ENCODE measurements around the gene SOAT1.
"Not testable (repeated sequence)": the region's sequence is repeated elsewhere in the genome, so short reads cannot be mapped to it uniquely, and the experiment has no call there.

The SOAT1 gene

DNA sequence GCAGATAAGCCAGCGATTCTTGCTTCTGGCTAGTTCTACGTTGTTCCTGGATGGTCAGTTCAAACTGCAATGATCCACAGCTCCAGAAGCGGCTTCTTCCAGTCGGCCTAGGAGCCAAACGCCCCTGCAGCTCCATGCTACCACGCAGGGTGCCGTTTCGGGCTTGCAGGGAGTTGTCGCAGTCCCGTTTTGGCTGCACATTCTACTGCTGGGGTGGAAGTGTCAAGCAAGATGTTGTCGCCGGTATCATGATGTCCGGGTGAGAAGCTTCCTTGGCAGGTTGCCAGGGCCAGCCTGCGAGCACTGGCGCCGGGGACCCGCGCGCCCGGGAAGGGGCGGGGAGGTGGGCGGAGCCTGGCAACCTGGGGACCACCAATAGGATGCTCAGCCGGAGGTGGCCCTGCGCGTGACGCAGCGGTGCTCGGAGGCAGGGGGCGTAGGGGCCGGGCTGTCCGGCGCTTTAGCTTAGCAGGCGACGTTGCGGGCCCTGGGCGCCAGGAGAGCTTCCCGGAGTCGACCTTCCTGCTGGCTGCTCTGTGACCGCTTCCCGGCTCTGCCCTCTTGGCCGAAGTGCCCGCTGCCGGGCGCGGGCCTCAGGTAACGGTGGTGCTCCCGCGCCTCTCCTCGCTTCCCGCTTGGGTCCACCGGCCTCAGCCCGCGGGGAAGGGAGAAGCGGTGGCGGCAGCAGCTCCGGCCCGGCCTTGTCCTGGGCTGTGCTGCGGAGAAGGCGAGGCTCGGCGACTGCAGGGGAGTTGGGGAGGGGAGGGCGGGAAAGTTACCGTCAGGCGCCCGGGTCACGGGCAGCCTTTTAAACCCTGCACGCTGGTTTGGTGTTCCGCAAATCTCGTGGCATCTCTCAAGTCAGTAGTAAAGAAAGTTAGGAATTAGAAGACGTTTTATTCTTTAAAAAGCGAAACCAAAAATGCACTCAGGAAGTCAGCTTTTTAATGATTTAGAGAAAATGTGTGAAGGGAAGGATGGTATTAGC, at the start of gene SOAT1:
Gene SOAT1, plus strand, starts transcription at position 458 of the 988 bp plus-strand sequence. CDS start 8,888 bp downstream, outside the sequence.
- in situ Hi-C loops (cut with HindIII; ENCODE audit: low sequenced_read_pairs), result loop anchor here (5.0 kb wide), 1 partner anchor 66 kb away; the partner anchor contains the start of gene ABL2

DNA sequence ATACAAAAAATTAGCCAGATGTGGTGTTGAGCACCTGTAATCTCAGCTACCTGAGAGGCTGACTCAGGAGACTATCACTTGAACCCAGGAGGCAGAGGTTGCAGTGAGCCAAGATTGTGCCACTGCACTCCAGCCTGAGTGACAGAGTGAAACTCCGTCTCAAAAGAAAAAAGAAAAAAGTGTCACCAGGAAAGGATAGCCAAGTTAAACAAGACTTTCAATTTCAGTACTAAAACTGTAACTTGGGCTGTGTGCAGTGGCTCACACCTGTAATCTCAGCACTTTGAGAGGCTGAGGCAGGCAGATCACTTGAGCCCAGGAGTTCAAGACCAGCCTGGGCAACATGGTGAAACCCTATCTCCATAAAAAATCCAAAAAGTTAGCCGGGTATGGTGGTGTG, 48.2 kb upstream of the SOAT1 start:
- in situ Hi-C loops (cut with HindIII; ENCODE audit: low sequenced_read_pairs), result not testable (repeated sequence)

DNA sequence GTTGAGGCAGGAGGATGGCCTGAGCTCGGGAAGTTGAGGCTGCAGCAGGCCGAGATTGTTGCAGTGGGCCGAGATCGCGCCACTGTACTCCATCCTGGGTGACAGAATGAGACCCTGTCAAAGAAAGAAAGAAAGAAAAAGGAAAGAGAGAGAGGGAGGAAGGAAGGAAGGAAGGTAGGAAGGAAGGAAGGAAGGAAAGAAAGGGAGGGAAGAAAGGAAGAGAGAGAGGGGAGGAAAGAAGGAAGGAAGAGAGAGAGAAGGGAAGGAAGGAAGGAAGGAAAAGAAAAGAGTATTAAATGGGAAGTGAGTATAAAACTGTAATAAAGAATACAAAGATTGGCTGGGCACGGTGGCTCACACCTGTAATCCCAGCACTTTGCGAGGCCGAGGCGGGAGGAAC, 45.7 kb upstream of the SOAT1 start:
- in situ Hi-C loops (cut with HindIII; ENCODE audit: low sequenced_read_pairs), result no loop called here

DNA sequence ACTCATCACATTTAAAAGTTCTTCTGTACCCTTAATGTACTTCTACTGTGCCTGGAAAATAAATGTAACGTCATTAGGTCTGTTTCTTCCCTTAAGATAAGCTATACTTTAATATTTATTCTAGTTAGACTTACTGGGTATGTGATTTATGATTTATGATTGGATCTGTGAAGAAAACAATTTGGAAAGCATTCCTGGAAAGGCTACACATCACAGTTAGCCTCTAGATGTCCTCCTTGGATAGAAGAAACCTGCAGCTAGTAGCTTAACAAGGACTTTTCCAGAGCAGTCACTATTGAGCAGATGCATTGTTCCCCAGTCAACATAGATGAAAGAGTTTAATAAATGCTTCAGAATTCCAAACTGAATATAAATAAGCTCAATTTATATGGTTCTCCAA, 41.9 kb upstream of the SOAT1 start:
- in situ Hi-C loops (cut with HindIII; ENCODE audit: low sequenced_read_pairs), result no loop called here

DNA sequence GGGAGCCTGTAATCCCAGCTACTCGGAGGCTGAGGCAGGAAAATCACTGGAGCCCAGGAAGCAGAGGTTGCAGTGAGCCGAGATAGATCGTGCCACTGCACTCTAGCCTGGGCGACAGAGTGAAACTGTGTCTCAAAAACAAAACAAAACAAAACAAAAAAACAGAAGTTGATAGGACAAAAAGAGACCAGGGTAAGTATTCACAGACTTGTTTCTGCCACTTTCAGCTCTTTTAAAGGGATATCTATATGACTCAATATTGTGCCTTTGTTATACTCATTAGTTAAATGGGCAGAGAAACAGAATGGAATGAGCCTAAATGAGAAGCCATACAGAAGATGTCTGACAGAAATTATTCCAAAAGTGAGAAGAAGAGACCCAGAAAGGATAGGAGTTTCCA, 41.0 kb upstream of the SOAT1 start:
- in situ Hi-C loops (cut with HindIII; ENCODE audit: low sequenced_read_pairs), result no loop called here

DNA sequence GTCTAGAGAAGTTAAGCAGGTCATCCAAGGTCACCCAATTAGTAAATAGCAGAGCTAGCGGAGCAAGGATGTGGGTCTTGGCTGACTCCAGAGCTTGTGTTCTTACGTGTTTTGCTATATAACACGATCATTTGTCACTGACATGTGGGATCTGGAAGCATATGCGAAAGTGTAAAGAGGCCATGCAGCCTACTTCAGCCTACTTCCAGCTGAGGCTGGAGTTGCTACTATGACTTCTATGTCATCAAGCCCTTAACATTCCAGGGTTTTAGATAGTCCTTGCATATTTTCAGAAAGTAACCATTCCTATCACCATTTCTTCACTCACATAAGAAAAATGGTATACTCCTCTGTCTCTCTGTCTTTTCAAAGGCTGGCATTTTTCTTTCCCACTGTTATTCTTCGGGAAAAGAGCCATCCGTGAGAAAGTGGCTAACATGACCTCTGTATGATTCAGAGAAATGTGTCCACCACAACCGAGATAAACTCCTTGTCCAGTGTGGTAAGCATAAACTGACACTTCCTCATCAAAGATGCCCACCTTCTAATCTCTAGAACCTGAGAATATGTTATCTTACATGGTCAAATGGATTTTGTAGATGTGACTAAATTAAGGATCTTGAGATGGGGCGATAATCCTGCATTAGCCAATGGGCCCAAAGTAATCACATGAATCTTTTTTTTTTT, 40.2 kb upstream of the SOAT1 start:
- in situ Hi-C loops (cut with HindIII; ENCODE audit: low sequenced_read_pairs), result no loop called here

DNA sequence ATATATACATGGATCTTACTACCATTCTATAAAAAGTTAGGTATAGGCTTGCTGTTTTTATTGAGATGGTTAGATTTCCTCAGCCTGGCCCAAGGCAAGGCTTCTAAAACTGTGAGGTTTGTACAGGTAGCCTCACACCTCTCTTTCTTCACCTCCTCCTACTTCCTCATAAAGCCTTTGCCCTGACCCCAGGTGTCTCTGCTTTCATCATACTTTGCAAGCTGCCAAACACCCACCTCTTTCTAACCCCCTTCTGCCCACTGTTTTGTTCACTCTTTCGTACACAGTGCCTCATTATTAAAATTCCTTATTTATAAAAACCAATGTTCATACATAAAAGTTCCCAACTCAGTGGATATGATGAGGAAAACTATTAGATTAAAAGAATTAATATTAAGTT, 31.4 kb upstream of the SOAT1 start:
- in situ Hi-C loops (cut with HindIII; ENCODE audit: low sequenced_read_pairs), result no loop called here

DNA sequence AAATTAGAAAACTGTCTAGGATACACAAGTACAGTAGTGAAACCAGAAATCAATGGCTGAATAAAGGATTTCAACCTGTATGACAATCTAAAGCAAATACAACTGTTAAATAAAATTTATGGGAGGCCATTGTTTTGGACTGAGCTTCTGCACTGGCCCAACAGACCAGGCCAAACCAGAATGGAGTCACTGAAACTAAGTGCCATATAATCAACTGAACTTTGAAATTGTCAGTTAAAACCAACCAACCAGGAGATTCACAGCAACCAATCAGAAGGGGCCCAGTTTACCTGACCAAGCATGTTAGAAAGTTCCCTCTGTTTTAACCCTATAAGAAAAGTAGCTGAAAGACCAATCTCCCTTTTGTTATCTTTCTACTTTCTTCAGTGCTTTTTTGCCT, 30.5 kb upstream of the SOAT1 start:
- in situ Hi-C loops (cut with HindIII; ENCODE audit: low sequenced_read_pairs), result no loop called here

DNA sequence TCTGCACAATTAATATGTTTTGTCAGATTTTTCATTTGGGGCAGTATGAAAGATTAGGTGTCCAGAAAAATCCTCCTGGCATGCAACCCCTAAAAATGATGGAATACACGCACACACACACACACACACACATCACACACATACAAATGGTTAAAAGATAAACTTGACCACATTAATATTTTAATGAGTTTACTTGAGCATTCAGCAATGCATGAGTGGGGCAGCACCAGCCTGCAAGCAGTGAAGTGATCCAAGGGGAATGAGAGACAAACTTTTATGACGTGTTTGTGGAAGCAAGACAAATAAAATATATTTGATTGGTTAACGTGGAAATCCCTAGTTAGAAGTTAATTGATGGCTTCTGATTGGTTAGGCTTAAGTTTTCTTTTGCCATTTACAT, 29.1 kb upstream of the SOAT1 start:
- in situ Hi-C loops (cut with HindIII; ENCODE audit: low sequenced_read_pairs), result no loop called here

DNA sequence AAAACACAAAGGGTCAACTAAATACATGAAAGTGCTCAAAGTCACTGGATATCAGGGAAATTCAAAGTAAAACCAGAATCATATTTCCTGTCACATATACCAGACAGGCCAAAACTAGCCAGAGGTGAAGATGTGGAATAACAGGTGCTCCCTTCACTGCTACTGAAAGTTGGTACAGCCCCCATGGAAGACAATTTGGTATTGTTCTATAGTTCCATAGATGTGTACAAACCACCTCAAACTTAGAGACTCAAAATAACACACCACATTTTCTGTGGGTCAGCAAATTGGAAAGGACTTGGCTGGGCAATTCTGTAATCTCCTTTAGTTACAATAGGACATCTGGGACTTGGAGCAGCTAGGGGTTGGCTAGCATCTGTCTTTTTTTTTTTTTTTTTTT, 24.5 kb upstream of the SOAT1 start:
- in situ Hi-C loops (cut with HindIII; ENCODE audit: low sequenced_read_pairs), result no loop called here

DNA sequence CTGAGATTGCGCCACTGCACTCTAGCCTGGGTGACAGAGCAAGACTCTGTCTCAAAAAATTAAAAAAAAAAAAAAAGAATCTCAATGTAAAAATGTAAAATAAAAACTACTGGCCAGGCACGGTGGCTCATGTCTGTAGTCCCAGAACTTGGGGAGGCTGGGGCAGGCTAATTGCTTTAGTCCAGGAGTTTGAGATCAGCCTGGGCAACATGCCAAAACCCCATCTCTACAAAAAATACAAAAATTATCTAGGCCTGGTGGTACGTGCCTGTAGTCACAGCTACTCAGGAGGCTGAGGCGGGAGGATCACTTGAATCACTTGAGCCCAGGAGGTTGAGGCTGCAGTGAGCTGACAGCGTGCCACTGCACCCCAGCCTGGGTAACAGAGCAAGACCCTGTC, 19.2 kb upstream of the SOAT1 start:
- in situ Hi-C loops (cut with HindIII; ENCODE audit: low sequenced_read_pairs), result not testable (repeated sequence)

DNA sequence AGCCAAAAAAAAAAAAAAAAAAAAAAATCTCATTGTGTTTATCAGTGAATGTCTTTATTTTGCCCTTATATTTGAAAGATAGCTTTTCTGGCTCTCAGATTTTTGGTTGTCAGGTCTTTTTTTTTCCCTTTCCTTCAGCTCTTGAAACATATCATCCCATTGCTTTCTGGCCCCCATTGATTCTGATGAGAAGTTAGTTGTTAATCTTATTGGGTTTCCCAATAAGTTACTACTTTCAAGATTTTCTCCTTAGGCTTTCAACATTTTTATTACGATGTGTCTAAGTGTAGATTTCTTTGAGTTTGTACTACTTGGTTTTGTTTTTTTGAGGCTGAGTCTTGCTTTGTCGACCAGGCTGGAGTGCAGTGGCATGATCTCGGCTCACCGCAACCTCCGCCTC, 14.7 kb upstream of the SOAT1 start:
- in situ Hi-C loops (cut with HindIII; ENCODE audit: low sequenced_read_pairs), result no loop called here

DNA sequence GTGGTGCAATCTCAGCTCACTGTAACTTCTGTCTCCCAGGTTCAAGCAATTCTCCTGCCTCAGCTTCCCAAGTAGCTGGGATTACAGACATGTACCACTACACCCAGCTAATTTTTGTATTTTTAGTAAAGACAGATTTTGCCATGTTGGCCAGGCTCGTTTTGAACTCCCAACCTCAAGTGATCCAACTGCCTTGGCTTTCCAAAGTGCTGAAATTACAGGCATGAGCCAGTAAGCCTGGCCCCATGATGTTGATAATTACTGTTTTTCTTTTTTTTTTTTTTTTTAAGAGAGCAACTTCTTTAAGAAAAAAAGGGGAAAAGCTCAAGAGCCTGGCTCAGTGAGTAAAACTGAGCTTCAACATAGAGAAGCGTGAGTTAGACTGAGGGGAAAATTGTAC, 9.6 kb upstream of the SOAT1 start:
- in situ Hi-C loops (cut with HindIII; ENCODE audit: low sequenced_read_pairs), result loop anchor here (10.0 kb wide), 1 partner anchor 71 kb away; no protein-coding TSS in a partner anchor

DNA sequence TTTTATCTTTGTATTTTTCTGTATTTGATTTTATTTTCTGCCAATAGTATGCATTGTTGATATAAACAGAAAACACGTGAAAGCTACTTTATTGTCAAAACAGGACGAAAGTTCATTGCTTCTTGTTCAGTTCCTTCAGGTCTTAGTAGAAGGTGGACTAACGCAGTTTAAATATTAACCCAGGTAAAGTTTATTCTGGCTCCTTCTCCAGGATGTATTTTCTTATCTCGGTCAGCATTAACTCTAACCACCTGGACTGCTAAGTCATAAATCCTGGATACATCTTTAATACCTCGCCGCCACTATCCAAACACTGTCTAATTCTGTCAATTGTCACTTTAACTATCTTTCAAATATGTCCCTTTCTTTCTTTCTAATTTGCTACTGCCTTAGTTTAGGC, 5.7 kb upstream of the SOAT1 start:
- in situ Hi-C loops (cut with HindIII; ENCODE audit: low sequenced_read_pairs), result loop anchor here (10.0 kb wide), 1 partner anchor 67 kb away; no protein-coding TSS in a partner anchor

DNA sequence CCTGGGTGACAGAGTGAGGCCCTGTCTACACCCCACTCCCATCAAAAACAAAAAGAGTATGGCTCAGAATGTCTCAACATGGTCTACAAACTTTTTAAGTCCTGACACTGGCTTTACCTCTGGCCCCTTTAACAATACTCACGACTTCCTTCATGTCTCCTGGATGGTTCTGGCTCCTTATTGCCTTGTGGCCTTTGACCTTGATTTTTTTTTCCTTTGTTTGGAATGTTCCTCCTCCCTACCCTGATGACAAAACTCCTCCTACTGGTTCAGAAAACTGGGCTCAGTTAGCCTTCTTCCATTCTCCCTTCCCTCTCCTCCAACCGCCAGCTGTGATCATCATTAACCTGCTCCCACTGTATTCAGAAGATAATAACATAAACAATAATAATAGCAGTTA, 4.6 kb upstream of the SOAT1 start:
- in situ Hi-C loops (cut with HindIII; ENCODE audit: low sequenced_read_pairs), result loop anchor here (10.0 kb wide), 1 partner anchor 66 kb away; no protein-coding TSS in a partner anchor

DNA sequence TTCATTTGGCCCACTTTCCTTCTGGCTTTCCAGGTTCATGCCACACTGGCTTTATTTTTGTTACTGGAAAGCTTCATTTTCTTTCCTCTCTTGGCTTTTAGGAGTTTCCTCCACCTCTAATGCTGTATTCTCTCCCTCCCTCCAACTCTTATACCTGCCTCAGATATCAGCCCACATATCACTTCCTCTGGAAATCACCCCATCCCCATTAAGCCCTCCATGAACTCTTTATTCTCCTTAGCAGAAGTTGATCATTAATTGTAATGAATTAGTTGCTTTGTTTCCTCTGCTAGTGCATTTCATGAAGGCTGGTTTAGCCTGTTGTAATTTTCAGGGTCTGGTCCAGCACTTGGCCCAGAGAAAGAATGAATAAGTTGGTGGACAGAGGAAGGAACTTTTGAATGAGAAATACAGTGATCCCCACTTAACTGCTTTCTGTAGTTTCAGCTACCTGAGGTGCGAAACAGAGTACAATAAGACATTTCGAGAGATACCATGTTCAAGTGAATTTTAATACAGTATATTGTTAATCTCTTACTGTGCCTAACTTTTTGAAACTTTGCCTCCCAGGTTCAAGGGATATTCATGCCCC, 1.7 kb downstream of the SOAT1 start:
- in situ Hi-C loops (cut with HindIII; ENCODE audit: low sequenced_read_pairs), result no loop called here

DNA sequence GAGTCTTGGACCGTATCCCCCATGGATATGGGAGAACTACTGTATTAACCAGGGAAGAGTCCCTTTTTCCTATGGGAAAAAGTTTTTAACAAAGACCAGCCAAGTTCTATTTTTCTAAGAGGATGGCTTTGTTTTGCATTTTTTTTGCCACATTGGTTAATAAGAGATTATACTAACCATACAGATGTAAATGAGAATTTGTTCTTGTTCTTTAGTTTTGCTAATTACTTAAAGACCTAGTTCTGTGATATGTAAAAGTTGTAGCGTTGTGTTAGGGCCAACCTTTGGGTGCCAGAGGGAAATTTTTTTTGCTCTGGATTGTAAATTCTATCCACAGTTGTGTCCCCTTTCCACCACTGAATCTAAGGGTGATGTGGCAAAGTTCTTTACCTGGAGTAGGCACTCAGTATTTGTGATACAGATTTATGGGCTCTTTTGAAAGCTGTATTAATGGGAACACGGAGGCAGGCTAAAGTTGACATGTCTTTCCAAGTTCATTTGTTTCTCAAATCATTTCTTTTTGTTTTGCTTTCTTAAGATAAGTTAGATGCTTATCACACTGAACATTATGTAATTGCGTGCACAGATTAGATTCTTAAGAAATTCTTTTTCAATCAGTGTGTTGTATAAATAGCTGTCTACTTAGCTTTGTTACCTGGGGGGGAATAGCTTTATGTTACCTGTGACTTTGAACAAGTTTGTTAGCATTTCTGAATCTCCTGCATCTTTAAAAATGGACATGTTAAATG, 2.9 kb downstream of the SOAT1 start:
- in situ Hi-C loops (cut with HindIII; ENCODE audit: low sequenced_read_pairs), result no loop called here

DNA sequence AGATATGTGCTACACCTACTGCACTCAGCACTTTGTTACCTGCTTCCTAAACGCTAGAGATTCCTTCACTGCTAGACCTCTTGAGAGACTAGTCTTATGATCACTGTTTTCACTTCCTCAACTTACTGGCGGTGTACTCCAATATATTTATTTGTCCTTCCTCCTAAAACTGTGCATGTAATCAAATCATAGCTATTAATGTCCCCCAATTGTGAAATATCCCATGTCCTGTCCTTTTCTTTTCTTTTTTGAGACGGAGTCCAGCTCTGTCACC, 3.4 kb downstream of the SOAT1 start:
- in situ Hi-C loops (cut with HindIII; ENCODE audit: low sequenced_read_pairs), result no loop called here

DNA sequence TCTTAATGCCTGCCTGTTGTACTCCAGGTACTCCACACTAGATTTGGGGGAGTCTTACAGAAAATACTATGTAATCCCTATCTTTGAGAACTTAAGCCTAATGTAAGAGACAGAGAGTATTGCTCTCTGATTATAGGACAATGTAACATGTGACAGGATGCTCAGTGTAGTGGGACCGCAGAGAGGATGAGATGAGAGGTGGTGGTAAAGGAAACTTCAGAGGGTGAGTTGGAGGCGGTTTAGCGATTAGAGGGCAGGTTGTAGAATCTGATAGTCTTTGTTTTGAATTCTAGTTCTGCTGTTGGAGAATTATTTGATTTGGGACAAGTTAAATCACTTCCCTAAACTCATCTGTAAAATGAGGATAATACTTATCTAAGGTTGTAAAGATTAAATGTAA, 5.4 kb downstream of the SOAT1 start:
- in situ Hi-C loops (cut with HindIII; ENCODE audit: low sequenced_read_pairs), result no loop called here

DNA sequence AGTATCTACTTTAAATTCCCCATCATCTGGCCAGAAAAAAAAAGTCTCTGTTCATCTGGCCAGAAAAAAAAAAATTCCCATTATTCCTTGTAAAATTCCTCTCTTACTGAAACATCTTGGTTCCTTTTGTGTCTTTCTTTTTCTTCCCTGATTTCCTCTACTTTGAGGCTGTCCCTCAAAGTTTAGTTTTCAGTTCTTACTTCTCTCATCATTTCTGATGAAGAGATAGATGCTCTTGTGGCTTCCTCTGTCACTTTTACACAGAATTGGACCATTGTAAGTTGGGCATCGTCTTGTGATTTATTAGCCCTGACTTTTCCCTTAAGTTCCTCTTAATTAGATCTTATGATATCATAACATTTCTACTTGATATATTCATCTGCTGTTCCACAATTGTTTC, 6.5 kb downstream of the SOAT1 start:
- in situ Hi-C loops (cut with HindIII; ENCODE audit: low sequenced_read_pairs), result no loop called here

DNA sequence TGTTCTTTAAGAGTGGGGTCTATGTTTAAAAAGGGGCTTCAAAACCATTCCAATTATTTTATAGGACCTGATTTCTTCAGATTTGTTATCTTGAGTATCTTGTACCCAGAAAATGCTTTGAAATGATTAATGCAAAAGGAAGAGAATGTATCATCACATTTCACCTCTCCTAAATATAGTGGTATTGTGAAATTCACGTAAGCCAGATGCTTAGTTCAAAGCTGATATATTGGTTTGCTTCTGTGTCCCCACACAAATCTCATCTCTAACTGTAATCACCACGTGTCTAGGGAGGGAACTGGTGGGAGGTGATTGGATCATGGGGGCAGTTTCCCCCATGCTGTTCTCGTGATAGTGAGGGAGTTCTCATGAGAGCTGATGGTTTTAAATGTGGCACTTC, 8.5 kb downstream of the SOAT1 start:
- in situ Hi-C loops (cut with HindIII; ENCODE audit: low sequenced_read_pairs), result no loop called here
